HEK293 (cell line): ENCODE data around the gene PPP1R1B.

Source experiments
- CTCF ChIA-PET: fragments of 350-600 bp; formaldehyde crosslinking; extraction: SDS; loops from one replicate; lab custom pipeline; 2021; ENCODE audit warnings: antibody characterized with exemption; lab: Yijun Ruan, JAX
- POLR2A ChIA-PET: fragments of 300-600 bp; formaldehyde crosslinking; extraction: SDS; loops from one replicate; lab custom pipeline; 2020; ENCODE audit warnings: antibody characterized with exemption, inconsistent platforms; lab: Yijun Ruan, JAX
- H3K27ac ChIP-seq: fragments of 200-500 bp; sonication (Bioruptor generic); 2 replicates; pipeline ENCODE4 v1.5.1; 2014; ENCODE audit warnings: low read depth, low read length, control low read depth, inconsistent platforms; ENCODE audit errors: extremely low read depth
- H3K36me3 ChIP-seq, 2 experiments: fragments of 200-500 bp in 1 of 2; sonication (Bioruptor generic) in 1 of 2; 1 replicate in 1 of 2; 2 replicates in 1 of 2; pipeline ENCODE4 v1.5.1; 2014 to 2017; ENCODE audit warnings: inconsistent platforms in 2 of 2, low read length in 2 of 2; ENCODE audit not compliant: control insufficient read depth in 2 of 2, insufficient read depth in 1 of 2
- H3K4me1 ChIP-seq: fragments of 200-500 bp; sonication (Bioruptor generic); 2 replicates; pipeline ENCODE4 v1.5.1; 2014; ENCODE audit warnings: mild to moderate bottlenecking, low read length, inconsistent platforms; ENCODE audit not compliant: control insufficient read depth, insufficient read depth
- H3K4me3 ChIP-seq: 2 replicates; pipeline ENCODE4 v1.5.1; 2011; ENCODE audit warnings: low read depth, mild to moderate bottlenecking, control low read depth, low read length, moderate library complexity
- H3K9me3 ChIP-seq: fragments of 200-500 bp; sonication (Bioruptor generic); 2 replicates; pipeline ENCODE4 v1.5.1; 2014; ENCODE audit warnings: low read depth, low read length, inconsistent platforms; ENCODE audit not compliant: control insufficient read depth, insufficient read depth
- EGR2 ChIP-seq: fragments of 450-650 bp; formaldehyde crosslinking; IDR thresholded peaks from 2 replicates; pipeline ENCODE4 v1.5.1; 2016; ENCODE audit warnings: low read depth, missing biosample characterization, missing genetic modification characterization
- GLI2 ChIP-seq: fragments of 450-650 bp; formaldehyde crosslinking; IDR thresholded peaks from 2 replicates; pipeline ENCODE4; 2017; ENCODE audit warnings: missing biosample characterization, missing genetic modification characterization, low read depth, borderline replicate concordance
- MYNN ChIP-seq: fragments of 450-650 bp; formaldehyde crosslinking; IDR thresholded peaks from 2 replicates; pipeline ENCODE4 v1.5.1; 2016; ENCODE audit warnings: missing biosample characterization, missing genetic modification characterization, borderline replicate concordance
- PATZ1 ChIP-seq: fragments of 450-650 bp; formaldehyde crosslinking; IDR thresholded peaks from 2 replicates; pipeline ENCODE4 v1.5.1; 2016; ENCODE audit warnings: missing biosample characterization, missing genetic modification characterization
- PRDM1 ChIP-seq: fragments of 450-650 bp; formaldehyde crosslinking; IDR thresholded peaks from 2 replicates; pipeline ENCODE4; 2016; ENCODE audit warnings: missing biosample characterization, missing genetic modification characterization
- PRDM4 ChIP-seq: fragments of 450-650 bp; formaldehyde crosslinking; IDR thresholded peaks from 2 replicates; pipeline ENCODE4 v1.5.1; 2017; ENCODE audit warnings: missing biosample characterization, missing genetic modification characterization
- SP7 ChIP-seq: fragments of 450-650 bp; formaldehyde crosslinking; IDR thresholded peaks from 2 replicates; pipeline ENCODE4 v1.5.1; 2016; ENCODE audit warnings: missing biosample characterization, missing genetic modification characterization
- ZBTB44 ChIP-seq: fragments of 450-650 bp; IDR thresholded peaks from 2 replicates; pipeline ENCODE4 v1.5.1; 2018; ENCODE audit warnings: missing biosample characterization, mild to moderate bottlenecking, missing genetic modification characterization
- ZFHX2 ChIP-seq: fragments of 450-650 bp; formaldehyde crosslinking; conservative IDR thresholded peaks from 2 replicates; pipeline ENCODE4 v1.5.1; 2016; ENCODE audit warnings: missing biosample characterization, missing genetic modification characterization
- ZNF121 ChIP-seq: fragments of 450-650 bp; formaldehyde crosslinking; IDR thresholded peaks from 2 replicates; pipeline ENCODE4 v1.5.1; 2016; ENCODE audit warnings: missing biosample characterization, missing genetic modification characterization
- ZNF223 ChIP-seq: fragments of 450-650 bp; formaldehyde crosslinking; IDR thresholded peaks from 2 replicates; pipeline ENCODE4 v1.5.1; 2016; ENCODE audit warnings: missing biosample characterization, missing genetic modification characterization
- ZNF248 ChIP-seq: fragments of 450-650 bp; formaldehyde crosslinking; IDR thresholded peaks from 2 replicates; pipeline ENCODE4 v1.5.1; 2017; ENCODE audit warnings: missing biosample characterization, missing genetic modification characterization
- ZNF280D ChIP-seq: fragments of 450-650 bp; formaldehyde crosslinking; IDR thresholded peaks from 2 replicates; pipeline ENCODE4 v1.5.1; 2016; ENCODE audit warnings: missing biosample characterization, missing genetic modification characterization
- ZNF302 ChIP-seq: fragments of 450-650 bp; formaldehyde crosslinking; IDR thresholded peaks from 2 replicates; pipeline ENCODE4 v1.5.1; 2016; ENCODE audit warnings: missing biosample characterization, missing genetic modification characterization, low read depth
- ZNF398 ChIP-seq: fragments of 450-650 bp; formaldehyde crosslinking; IDR thresholded peaks from 2 replicates; pipeline ENCODE4 v1.5.1; 2017; ENCODE audit warnings: missing biosample characterization, missing genetic modification characterization
- ZNF529 ChIP-seq: fragments of 450-650 bp; formaldehyde crosslinking; IDR thresholded peaks from 2 replicates; pipeline ENCODE4 v1.5.1; 2017; ENCODE audit warnings: missing genetic modification characterization, missing biosample characterization; ENCODE audit not compliant: insufficient replicate concordance
- ZNF585B ChIP-seq: fragments of 450-650 bp; formaldehyde crosslinking; IDR thresholded peaks from 2 replicates; pipeline ENCODE4 v1.5.1; 2016; ENCODE audit warnings: missing biosample characterization, missing genetic modification characterization
- ZNF626 ChIP-seq: fragments of 450-650 bp; sonication (Bioruptor Pico); formaldehyde crosslinking; IDR thresholded peaks from 2 replicates; pipeline ENCODE4 v1.5.1; 2018; ENCODE audit warnings: missing biosample characterization, missing genetic modification characterization, inconsistent platforms
- ZNF629 ChIP-seq: fragments of 450-650 bp; formaldehyde crosslinking; IDR thresholded peaks from 2 replicates; pipeline ENCODE4 v1.5.1; 2017; ENCODE audit warnings: missing biosample characterization, missing genetic modification characterization
- ZNF654 ChIP-seq: fragments of 450-650 bp; formaldehyde crosslinking; IDR thresholded peaks from 2 replicates; pipeline ENCODE4 v1.5.1; 2016; ENCODE audit warnings: low read depth, missing biosample characterization, missing genetic modification characterization

Gene PPP1R1B

GRCh38 chr17:39595928-39596510, 30.7 kb upstream of the PPP1R1B start:
- peaks cover 4% of the 10 kb centered on the region; the same call in 1 of the 2 replicates for H3K4me1 ChIP-seq
- ChIA-PET CTCF (interaction anchor here (0.9 kb wide), 2 partner anchors 48 to 58 kb away, joined by 3 to 4 read pairs; no protein-coding TSS in a partner anchor), POLR2A (no interaction called here)

DNA sequence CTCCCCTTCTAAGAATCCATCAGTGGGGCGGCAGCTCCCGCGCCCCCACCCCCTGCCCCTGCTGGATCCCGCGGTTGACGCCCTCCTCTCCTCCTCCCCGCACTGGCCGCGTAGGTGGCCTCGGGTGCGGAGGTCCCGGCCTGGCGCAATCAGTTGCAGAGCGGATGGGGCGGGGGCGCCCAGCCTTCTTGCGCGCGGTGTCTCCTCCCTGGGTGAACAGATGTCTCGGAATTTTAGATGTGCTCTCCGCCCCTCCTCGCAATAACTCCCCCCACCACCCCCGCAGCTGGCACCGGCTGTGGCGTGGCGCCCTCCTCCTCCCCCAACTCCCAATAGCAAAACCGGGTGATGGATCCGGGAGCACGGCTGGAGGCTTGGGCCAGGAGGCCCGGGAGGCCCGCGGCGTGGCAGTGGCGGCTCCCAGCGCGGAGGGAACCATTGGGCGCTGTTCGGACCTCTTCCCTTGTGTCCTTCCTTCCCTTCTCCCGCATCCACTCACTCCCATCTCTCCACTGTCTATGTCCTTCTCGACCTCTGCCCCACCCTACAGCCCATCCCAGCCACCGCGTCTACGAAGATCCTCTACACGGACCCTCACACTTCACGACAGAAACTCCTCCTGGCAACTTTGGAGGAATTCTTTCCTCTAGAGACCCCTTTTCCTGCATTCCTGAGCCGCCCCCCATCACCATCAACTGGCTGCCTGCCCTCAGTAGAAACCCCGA, 30.0 kb upstream of the PPP1R1B start:
- Histone ChIP-seq H3K9me3 (no peaks in the 10 kb centered on the region), H3K4me3 (no peak overlapping the region), H3K4me1 (peaks cover 4% of the 10 kb centered on the region; the same call in 1 of the 2 replicates), H3K27ac (no peak overlapping the region), H3K36me3 (no peaks in the 10 kb centered on the region)
- TF ChIP-seq ZNF280D (tag by site-specific recombination) (no peak), PRDM4 (tag by site-specific recombination) (no peak), ZNF223 (tag by site-specific recombination) (no peak), SP7 (tag by site-specific recombination) (no peak), MYNN (tag by site-specific recombination) (no peak), GLI2 (tag by site-specific recombination) (no peak), ZNF121 (tag by site-specific recombination) (no peak), PATZ1 (tag by site-specific recombination) (no peak), ZNF248 (tag by site-specific recombination) (no peak), ZNF398 (tag by site-specific recombination) (no peak), ZNF585B (no peak), ZNF626 (no peak), ZNF529 (tag by site-specific recombination) (no peak), ZNF302 (tag by site-specific recombination) (no peak), PRDM1 (no peak), ZBTB44 (tag by site-specific recombination) (no peak)
- POLR2A ChIA-PET = no interaction called here
- CTCF ChIA-PET = interaction anchor here (0.9 to 1.9 kb wide), 3 partner anchors 25 to 58 kb away, joined by 3 to 8 read pairs (median 4); no protein-coding TSS in a partner anchor

More at GRCh38 chr17:39595928-39596510, 30.7 kb upstream of the PPP1R1B start:
- no peak for TF ChIP-seq ZNF654
- TF ChIP-seq ZNF629 = no peak
- peak; percentile 40 for TF ChIP-seq ZFHX2
- 0 out of 2 replicates have a peak, but pooled peaks have one; percentile 24 for TF ChIP-seq EGR2 (tag by site-specific recombination)
- Histone ChIP-seq H3K36me3 (no peaks in the 10 kb centered on the region), H3K27ac (no peak overlapping the region), H3K9me3 (no peaks in the 10 kb centered on the region), H3K4me3 (no peak overlapping the region)
